Spleen (tissue), 7 donors: ENCODE data around the gene HUS1B.

Experiments
- POLR2A ChIP-seq, 3 donors: fragments of 450-650 bp; IDR thresholded peaks; one replicate each; pipeline ENCODE4 v1.5.1; 2017; ENCODE audit warnings: antibody characterized with exemption in 3 of 3, mild to moderate bottlenecking in 1 of 3
- POLR2AphosphoS5 ChIP-seq, 3 donors: sonication (generic); formaldehyde crosslinking; IDR thresholded peaks; one replicate each; pipeline ENCODE4 v1.5.1; 2017; ENCODE audit warnings: antibody characterized with exemption in 3 of 3
- TF ChIP-seq, protein P1 (sequence below), 11 experiments: fragments of 200-600 bp in 7 of 11; fragments of 450-650 bp in 4 of 11; sonication (generic) in 4 of 11; IDR thresholded peaks in 8 of 11; conservative IDR thresholded peaks in 3 of 11; 1 replicate in 7 of 11; 2 replicates in 4 of 11; pipeline versions ENCODE4 v1.4.0 to v1.8.0; 2016 to 2021; ENCODE audit warnings: antibody characterized with exemption in 11 of 11, inconsistent platforms in 4 of 11, mild to moderate bottlenecking in 1 of 11
- donor health status: DM: no; HTN: no; CAD: no; lungs with moderate emphysema.
- donor health status: DM: no; HTN: no; CAD: no.
- donor health status: DM: no; HTN: no; CAD: no.

DNA sequence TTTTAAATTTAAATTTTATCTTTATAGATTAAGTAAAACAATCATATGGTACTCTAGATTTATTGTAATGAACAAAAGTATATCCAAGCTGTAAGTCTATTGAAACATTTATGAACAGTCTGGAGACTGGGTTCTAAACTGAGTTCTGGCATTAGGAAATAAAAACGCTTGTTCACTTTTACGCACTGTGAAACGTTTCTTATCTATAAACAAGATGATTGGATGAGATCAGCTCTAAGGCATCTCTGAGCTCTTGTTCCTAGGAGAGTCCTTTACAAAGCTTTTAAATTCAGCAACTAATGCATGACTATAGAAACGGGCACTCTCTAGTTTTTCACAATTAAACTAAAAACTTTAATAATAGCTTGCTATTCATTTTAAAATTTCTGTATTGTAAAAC, 6.8 kb downstream of the HUS1B start:
- TF ChIP-seq, protein P1, sequence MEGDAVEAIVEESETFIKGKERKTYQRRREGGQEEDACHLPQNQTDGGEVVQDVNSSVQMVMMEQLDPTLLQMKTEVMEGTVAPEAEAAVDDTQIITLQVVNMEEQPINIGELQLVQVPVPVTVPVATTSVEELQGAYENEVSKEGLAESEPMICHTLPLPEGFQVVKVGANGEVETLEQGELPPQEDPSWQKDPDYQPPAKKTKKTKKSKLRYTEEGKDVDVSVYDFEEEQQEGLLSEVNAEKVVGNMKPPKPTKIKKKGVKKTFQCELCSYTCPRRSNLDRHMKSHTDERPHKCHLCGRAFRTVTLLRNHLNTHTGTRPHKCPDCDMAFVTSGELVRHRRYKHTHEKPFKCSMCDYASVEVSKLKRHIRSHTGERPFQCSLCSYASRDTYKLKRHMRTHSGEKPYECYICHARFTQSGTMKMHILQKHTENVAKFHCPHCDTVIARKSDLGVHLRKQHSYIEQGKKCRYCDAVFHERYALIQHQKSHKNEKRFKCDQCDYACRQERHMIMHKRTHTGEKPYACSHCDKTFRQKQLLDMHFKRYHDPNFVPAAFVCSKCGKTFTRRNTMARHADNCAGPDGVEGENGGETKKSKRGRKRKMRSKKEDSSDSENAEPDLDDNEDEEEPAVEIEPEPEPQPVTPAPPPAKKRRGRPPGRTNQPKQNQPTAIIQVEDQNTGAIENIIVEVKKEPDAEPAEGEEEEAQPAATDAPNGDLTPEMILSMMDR (IDR thresholded peaks at IDR 0.05 in 8 of 11, conservative IDR thresholded peaks at IDR 0.05 in 3 of 11), result no peak
- TF ChIP-seq POLR2AphosphoS5 (IDR thresholded peaks at IDR 0.05) (no peak), POLR2A (IDR thresholded peaks at IDR 0.05) (no peak)
